ENCODE data around the gene NOP58. TPM values are rescaled to one million over a fixed set of nuclear protein-coding genes. Genes with fewer than 3 reads are reported as not detected.

NOP58 gene, protein sequence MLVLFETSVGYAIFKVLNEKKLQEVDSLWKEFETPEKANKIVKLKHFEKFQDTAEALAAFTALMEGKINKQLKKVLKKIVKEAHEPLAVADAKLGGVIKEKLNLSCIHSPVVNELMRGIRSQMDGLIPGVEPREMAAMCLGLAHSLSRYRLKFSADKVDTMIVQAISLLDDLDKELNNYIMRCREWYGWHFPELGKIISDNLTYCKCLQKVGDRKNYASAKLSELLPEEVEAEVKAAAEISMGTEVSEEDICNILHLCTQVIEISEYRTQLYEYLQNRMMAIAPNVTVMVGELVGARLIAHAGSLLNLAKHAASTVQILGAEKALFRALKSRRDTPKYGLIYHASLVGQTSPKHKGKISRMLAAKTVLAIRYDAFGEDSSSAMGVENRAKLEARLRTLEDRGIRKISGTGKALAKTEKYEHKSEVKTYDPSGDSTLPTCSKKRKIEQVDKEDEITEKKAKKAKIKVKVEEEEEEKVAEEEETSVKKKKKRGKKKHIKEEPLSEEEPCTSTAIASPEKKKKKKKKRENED
- total RNA-seq (136 and 138 TPM in 2 replicates), polyA plus RNA-seq (58.2 and 203 TPM in 2 replicates), polyA minus RNA-seq (42.4 and 83.8 TPM in 2 replicates)
- total RNA-seq (2013): 110 TPM

DNA sequence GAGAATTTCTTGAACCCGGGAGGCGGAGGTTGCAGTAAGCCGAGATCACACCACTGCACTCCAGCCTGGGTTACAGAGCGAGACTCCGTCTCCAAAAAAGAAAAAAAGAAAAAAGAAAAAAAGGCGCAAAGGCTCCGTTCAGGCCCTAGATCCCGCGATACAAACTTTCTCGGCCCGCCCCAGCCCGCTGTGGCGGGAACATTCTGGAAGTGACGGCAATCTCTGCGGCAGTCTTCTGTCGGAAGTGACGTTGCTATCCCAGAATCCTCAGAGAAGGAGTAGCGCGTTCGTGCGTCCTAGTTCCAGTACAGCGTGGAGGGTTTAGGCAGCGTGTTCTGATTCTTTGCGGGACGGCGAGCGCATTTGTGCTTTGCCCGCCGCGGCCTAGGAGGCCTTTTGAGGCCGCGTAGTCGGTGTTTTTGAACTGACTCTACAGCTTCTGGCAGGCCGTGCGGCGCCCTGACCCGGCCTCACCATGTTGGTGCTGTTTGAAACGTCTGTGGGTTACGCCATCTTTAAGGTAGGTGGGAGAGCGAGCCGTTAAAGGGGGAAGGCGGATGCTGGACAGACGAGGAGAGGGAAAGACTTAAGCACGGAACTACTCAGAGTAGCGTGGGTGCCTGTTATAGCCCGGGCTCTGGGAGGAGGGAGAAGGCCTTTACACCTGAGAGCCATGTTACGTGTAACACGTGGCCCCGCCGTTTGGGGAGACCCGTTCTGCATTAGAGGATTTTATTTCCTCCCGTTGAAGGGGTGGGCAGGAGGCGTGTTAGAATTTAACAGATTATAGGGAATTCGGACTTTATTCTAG, at the start of gene NOP58:
Gene NOP58 (plus strand): TSS at position 297 of the 811 bp plus-strand sequence. CDS start 179 bp downstream, at position 476.
- TF ChIP-seq EZH2 (IDR thresholded peaks at IDR 0.05; ENCODE audit: borderline replicate concordance, insufficient read depth, low read depth, low read length, poor library complexity, severe bottlenecking): no peak
- TF ChIP-seq, protein P1, sequence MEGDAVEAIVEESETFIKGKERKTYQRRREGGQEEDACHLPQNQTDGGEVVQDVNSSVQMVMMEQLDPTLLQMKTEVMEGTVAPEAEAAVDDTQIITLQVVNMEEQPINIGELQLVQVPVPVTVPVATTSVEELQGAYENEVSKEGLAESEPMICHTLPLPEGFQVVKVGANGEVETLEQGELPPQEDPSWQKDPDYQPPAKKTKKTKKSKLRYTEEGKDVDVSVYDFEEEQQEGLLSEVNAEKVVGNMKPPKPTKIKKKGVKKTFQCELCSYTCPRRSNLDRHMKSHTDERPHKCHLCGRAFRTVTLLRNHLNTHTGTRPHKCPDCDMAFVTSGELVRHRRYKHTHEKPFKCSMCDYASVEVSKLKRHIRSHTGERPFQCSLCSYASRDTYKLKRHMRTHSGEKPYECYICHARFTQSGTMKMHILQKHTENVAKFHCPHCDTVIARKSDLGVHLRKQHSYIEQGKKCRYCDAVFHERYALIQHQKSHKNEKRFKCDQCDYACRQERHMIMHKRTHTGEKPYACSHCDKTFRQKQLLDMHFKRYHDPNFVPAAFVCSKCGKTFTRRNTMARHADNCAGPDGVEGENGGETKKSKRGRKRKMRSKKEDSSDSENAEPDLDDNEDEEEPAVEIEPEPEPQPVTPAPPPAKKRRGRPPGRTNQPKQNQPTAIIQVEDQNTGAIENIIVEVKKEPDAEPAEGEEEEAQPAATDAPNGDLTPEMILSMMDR (IDR thresholded peaks at IDR 0.05): no peak
- DNase-seq (peak; percentile 95), ATAC-seq (ENCODE audit: low read depth) (peak; percentile 86)
- Histone ChIP-seq H3K9me3 (ENCODE audit: control extremely low read depth in 1 of 3, control insufficient read depth in 2 of 3, insufficient read depth in 1 of 3, low read length in 2 of 3) (no peaks in the 10 kb centered on the region), H3K9ac (ENCODE audit: low read length) (peak within 1 kb of the TSS; percentile 99), H3K4me1 (ENCODE audit: control insufficient read depth in 2 of 2, insufficient read depth in 2 of 2, low read length in 2 of 2) (peaks cover 25 to 42% of the 10 kb centered on the region in 2 donors), H2AFZ (ENCODE audit: insufficient read depth, low read depth, low read length, poor library complexity, severe bottlenecking) (peak within 1 kb of the TSS; percentile 89), H3K79me2 (ENCODE audit: control insufficient read depth, insufficient read depth, low read length) (peaks cover 52% of the 10 kb centered on the region), H4K20me1 (ENCODE audit: control insufficient read depth, insufficient read depth, low read length, poor library complexity, severe bottlenecking) (peaks cover 43% of the 10 kb centered on the region), H3K27me3 (replicated peaks in 1 of 4; ENCODE audit: control extremely low read depth in 1 of 4, control insufficient read depth in 3 of 4, insufficient read depth in 4 of 4, low read length in 3 of 4) (no peaks in the 10 kb centered on the region), H3K4me2 (replicated peaks; ENCODE audit: low read depth, low read length, poor library complexity, severe bottlenecking) (peak within 1 kb of the TSS; percentile 77), H3K4me3 (ENCODE audit: control extremely low read depth in 1 of 5, extremely low read depth in 1 of 5, insufficient read depth in 1 of 5, low read depth in 2 of 5, low read length in 4 of 5) (peak within 1 kb of the TSS; percentile 70 to 100 (median 97)), H3K36me3 (replicated peaks in 1 of 2; ENCODE audit: control extremely low read depth in 1 of 2, control insufficient read depth in 1 of 2, extremely low read depth in 1 of 2, insufficient read depth in 2 of 2, low read length in 1 of 2) (no peaks in the 10 kb centered on the region), H3K27ac (ENCODE audit: low read length in 2 of 2) (peak within 1 kb of the TSS; percentile 81 to 93)
- intact Hi-C loops (cut with micrococcal nuclease): loop anchor here (1.0 to 10.0 kb wide), 7 partner anchors 27 to 1401 kb away; partner anchors contain the start of genes ALS2, BMPR2, CLK1 and NBEAL1
- POLR2A ChIA-PET: interaction anchor here (0.9 to 1.2 kb wide), 3 partner anchors 9 to 522 kb away, joined by 3 to 9 read pairs (median 5); no protein-coding TSS in a partner anchor
- Mint-ChIP-seq H3K4me1 (peaks cover 19% of the 10 kb centered on the region), H3K27ac (peak within 1 kb of the TSS; percentile 71), H3K9me3 (ENCODE audit: insufficient read depth) (no peaks in the 10 kb centered on the region), H3K27me3 (no peaks in the 10 kb centered on the region), H3K4me3 (peak within 1 kb of the TSS; percentile 57)
- CTCF ChIA-PET: no interaction called here
- under 1% methylated on average over 52 of the region's 54 CpGs for WGBS (ENCODE audit: insufficient coverage)

Data from B cell (primary cell).